Measurements from ENCODE around the gene DENND6B.

DNA sequence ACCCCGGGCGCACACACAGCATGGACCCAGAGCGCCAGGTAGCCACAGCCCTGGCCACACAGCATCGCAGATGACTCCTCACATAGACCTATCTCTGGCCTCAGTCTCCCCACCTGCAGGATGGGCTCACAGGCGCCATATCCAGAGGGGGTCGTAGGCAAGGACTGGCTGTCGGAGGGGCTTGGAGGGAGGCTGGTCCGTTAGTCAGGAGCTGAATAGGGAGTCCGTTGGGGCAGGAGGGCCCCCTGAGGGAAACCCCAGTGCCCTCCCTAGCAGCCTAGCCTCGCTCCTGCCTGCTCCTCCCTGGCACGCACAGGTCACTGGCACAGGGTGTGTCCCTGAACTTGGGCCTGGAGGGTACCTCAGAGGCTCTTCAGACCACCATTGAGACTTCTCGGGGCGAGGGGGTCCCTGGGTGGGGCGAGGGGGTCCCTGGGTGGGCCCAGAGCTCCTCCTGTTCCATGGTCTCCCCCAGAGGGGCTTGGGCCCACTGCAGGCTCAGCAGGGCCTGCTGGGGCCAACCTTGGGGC is 21.4 kb downstream of the DENND6B start:
- no peak for TF ChIP-seq POLR2AphosphoS5 (IDR thresholded peaks at IDR 0.05; ENCODE audit: low read depth, low read length)
- TF ChIP-seq POLR2A (IDR thresholded peaks at IDR 0.05; ENCODE audit: low read depth, low read length), result no peak
- no peak for TF ChIP-seq PAX5 (IDR thresholded peaks at IDR 0.05; ENCODE audit: insufficient read depth, low read length, severe bottlenecking)

Data from GM12891 (cell line).